ENCODE data around the gene UBA6. TPM values are rescaled to one million over a fixed set of nuclear protein-coding genes. Genes with fewer than 3 reads are reported as not detected.

UBA6 gene
- total and polyA plus RNA-seq, 2 of the 4 experiments (the other 2 are of a cell fraction) = 29.2 to 268 TPM

GRCh38 chr4:67608027-67608426 lies 92.9 kb downstream of the UBA6 start:
- ChIA-PET POLR2A (ENCODE audit: unreplicated experiment) (no interaction called here), CTCF (no interaction called here)
- Histone ChIP-seq H3K4me1 (ENCODE audit: control insufficient read depth, insufficient read depth, low read length) (no peaks in the 10 kb centered on the region), H3K9me3 (ENCODE audit: control insufficient read depth, insufficient read depth, low read length) (no peaks in the 10 kb centered on the region), H2BK5ac (ENCODE audit: low read depth, low read length, poor library complexity, severe bottlenecking) (no peak overlapping the region), H3K14ac (replicated peaks; ENCODE audit: low read depth, low read length) (no peak overlapping the region), H3K18ac (ENCODE audit: low read depth, low read length) (no peak overlapping the region), H3K79me1 (ENCODE audit: low read depth in 1 of 2, low read length in 2 of 2) (no peaks in the 10 kb centered on the region), H3K27ac (ENCODE audit: insufficient read depth, low read length) (no peak overlapping the region), H3K23ac (ENCODE audit: low read depth, low read length) (no peak overlapping the region), H3K9me1 (ENCODE audit: insufficient read depth, low read length) (no peaks in the 10 kb centered on the region), H2BK15ac (ENCODE audit: low read depth, low read length) (no peak overlapping the region), H2BK120ac (ENCODE audit: low read depth, low read length) (no peak overlapping the region), H4K8ac (ENCODE audit: low read depth in 2 of 2, low read length in 2 of 2) (no peak overlapping the region), H3K4ac (ENCODE audit: low read depth, low read length) (no peak overlapping the region), H3K36me3 (ENCODE audit: control insufficient read depth, insufficient read depth, low read length) (no peaks in the 10 kb centered on the region), H4K20me1 (ENCODE audit: insufficient read depth, low read length) (no peaks in the 10 kb centered on the region), H3K4me3 (ENCODE audit: insufficient read depth, low read depth, low read length) (no peak overlapping the region), H3K9ac (ENCODE audit: low read depth, low read length) (no peak overlapping the region), H2AK5ac (ENCODE audit: low read depth, low read length) (no peak overlapping the region), H4K5ac (ENCODE audit: low read depth, low read length) (no peak overlapping the region), H4K91ac (ENCODE audit: insufficient read depth, low read depth, low read length) (no peak overlapping the region), H3K56ac (ENCODE audit: extremely low read depth, insufficient read depth, low read length) (no peak overlapping the region), H3K4me2 (ENCODE audit: low read depth, low read length) (no peak overlapping the region), H2BK20ac (ENCODE audit: low read depth, low read length) (no peak overlapping the region), H2AK9ac (replicated peaks; ENCODE audit: low read depth, low read length, poor library complexity) (no peak overlapping the region), H2AFZ (replicated peaks; ENCODE audit: low read length, poor library complexity) (no peak overlapping the region), H3K27me3 (ENCODE audit: control insufficient read depth, insufficient read depth, low read length) (no peaks in the 10 kb centered on the region)
- BruUV-seq (replicated peaks) = no TSS peak
- no peak for TF ChIP-seq NFE2L2 (IDR thresholded peaks at IDR 0.05; ENCODE audit: low read depth, low read length)
- no peak for TF ChIP-seq MXI1 (IDR thresholded peaks at IDR 0.05; ENCODE audit: borderline replicate concordance, low read depth, low read length)
- TF ChIP-seq FOS (IDR thresholded peaks at IDR 0.05; ENCODE audit: low read depth, low read length) = no peak
- DNase-seq = no peak
- in situ Hi-C loops (cut with MboI; ENCODE audit: low sequenced_read_pairs) = no loop called here
- intact Hi-C loops (cut with micrococcal nuclease) = no loop called here
- WGBS, 2 experiments (ENCODE audit: extremely low coverage in 2 of 2, insufficient read length in 1 of 2) = no CpG with 5 or more reads among the region's 4 CpGs
- no peak for ATAC-seq (ENCODE audit: low read depth)
- dilution Hi-C loops (cut with HindIII; ENCODE audit: low sequenced_read_pairs, unreplicated experiment) = no loop called here
